Fibroblast of skin of back (primary cell): ENCODE measurements around the gene SCGB3A2.

Source experiments
- DNase-seq: peaks from one replicate; pipeline ENCODE4 v3.0.0-alpha.2; 2013

SCGB3A2 gene

DNA sequence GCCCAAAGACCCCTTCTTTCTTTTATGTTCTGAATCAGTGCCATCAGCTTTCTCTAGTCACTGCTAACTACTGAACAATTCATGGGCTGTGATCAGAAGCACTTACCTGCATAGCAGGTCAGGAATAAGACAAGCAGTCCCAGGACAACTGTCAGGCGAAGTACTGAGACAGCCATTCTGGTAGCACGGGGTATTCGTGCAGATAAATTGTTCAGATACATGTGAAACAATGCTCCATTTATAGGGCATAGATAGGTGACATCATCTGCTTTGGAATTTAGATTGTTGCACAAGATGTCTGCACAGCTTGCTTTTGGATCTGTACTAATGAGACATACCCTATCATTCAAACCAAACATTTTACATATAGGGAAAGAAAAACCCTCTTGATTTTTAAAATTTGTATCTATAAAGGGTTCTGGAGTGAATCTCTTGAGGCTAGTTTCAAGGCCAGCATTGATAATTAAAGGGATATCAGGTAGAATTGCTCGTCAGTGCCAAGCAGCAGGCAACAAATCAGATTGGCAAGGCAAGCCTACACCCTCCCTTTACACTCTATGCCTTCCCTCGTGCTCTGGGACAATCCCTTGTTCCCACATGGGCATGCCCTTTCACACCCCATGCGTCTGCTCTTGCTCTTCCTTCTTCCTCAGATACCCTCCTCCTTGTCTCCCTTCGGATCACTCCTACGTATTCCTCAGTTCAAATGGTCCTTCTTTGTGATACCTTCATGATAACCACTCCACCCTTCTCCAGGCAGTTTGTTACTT, 28.0 kb downstream of the SCGB3A2 start, which contains the start of gene C5orf46:
C5orf46 (minus strand) TSS at position 213 of the 770 bp plus-strand sequence; CDS start at position 176, 37 bp downstream.
- DNase-seq, result peak; percentile 65

DNA sequence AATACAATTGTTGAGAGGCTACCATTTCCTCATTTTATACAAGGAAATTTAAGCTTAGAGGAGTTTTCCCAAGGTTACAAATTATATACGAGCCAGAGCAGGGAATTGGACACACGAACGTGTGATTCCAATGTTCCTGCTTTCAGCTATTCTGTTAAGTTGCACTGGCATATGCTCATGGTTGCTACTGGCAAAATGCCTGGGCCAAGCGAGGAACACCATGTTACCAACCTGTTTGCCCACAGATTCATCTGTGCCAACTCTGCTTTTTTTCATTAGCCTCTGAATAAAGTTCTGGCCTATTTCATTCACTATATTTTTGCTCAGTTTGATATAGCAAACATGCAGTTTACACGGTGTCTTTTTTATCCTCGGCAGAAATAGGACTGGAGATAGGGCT, 32.9 kb downstream of the SCGB3A2 start:
- DNase-seq, result no peak

DNA sequence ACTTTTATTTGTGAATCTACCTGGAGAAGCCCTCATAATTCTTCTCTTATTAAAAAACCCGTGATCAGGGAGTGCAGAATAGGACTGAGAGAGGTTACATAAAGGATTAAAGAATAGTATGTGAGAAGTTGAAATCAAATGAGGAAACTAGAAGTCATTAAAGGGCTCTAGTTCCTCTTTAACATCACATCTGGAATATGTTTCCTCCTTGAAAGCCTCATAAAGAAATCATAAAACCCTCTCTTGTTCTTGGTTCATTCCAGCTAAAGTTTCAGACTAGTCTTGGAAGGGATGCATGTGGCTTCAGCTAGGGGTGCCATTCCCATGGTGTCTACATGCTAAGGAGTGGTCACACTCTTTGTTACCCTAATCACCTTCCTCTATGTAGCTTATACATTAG, 33.5 kb downstream of the SCGB3A2 start:
- DNase-seq, result no peak

DNA sequence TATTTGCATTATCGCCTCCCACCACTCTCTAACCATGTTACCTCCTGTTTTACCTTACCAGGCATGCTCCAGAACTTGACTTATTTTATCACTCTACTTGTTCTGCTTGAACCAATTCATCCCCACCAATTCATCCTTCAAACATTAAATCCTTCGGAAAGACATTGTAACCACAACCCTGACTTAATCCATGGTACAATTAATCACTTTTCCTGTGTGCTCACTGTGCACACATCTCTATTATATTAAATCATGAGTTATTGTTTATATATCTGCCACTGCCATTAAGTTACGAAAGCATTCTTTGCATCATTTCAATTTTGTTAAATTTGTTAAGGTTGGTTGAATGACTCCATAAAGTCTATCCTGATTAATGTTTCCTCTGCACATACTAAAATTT, 35.3 kb downstream of the SCGB3A2 start:
- DNase-seq, result peak; percentile 14

DNA sequence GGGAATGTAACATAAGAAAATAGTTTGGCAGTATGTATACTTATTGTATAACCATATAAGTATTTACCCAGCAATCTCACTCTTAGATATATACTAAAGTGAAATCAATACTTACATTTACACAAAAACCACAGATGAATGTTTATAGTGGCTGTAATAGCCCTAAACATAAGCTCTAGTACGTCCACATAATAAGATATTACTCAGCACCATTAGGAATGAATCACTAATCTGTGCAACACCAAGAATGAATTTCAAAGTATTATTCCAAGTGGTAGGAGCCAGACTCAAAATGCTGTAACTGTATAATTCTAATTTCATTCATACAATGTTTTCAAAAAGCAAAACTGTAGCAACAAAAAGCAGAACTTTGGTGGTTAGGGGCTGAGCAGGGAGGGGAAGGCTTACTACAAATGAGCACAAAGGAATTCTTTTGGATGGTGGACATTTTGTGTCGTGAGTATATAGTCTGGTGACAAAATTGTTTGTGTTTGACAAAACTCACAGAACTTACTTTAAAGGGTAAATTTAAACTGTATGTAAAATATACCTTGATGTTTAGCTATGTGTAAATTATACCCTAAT, 39.7 kb downstream of the SCGB3A2 start:
- peak; percentile 20 for DNase-seq

DNA sequence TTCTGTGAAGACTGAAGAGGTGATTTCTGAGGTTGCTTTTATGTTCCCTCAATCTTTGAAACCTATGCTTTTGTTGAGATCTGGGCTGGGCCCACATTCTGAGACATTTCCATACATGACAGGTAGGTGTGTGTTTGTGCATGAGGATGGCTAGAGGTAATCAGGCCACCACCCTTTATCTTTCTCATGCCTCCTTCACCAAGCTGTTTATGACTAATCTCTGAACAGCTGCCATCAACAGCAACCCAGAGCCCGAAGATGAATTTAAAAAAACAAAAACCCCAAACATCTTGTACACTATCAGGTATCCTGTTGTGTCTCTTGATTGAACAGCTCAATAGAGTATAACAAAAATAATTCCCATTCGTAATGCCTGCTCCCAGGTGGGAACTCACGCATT, 40.4 kb downstream of the SCGB3A2 start:
- DNase-seq, result no peak

DNA sequence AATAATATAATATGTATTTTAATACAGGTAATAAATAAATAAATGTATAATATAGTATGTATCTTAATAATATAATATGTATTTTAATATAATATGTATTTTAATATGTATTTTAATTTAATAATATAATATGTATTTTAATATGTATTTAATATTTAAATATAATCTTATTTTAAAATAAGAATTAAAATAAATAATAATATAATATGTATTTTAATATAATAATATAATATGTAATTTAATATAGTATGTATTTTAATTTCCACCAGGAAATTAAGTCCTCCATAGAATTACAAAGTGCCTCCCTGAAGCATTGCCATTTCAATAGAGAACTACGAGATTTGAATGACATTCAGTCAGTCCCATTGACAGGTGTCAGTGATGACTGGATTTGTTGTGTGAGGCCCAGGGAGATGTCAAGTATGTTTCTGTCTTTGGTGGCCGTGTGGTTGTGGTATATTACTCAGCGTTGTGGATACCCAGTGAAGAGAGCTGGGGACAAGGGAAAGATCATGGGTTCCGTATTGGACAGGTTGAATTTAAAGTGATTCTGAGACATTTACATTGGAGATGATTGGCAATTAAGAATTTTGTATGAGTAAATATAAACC, 42.0 kb downstream of the SCGB3A2 start:
- DNase-seq, result no peak

DNA sequence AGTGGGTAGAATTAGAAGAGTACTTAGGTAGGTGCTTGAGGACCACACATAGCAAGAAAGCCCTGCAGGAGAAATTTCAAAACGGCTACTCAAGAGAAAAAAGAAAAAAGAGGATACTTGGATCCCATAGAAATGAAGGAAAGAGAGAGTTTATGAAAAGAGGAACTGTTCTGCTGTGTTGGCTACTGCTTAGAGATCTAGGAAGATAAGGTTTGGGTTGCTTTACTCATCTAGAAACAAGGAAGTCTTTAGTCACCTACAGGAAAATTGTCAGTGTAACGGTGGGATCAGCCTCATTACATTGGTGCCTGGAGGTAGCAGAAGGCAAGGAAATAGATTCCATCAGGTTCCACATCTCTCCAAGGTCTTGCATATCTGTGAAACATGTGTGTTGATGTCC, 42.6 kb downstream of the SCGB3A2 start:
- no peak for DNase-seq

DNA sequence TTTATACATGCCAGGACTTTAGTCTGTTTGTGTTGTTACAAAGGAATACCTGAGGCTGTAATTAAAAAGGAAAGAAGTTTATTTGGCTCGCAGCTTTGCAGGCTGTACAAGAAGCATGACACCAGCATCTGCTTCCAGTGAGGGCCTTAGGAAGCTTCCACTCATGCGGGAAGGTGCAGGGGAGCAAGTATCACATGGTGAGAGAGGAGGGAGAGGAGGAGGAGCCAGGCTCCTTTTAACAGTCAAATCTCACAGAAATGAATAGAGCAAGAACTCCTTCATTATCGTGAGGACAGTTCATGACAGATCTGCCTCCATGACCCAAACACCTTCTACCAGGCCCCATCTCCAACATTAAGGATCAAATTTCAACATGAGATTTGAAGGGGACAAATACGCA, 46.5 kb downstream of the SCGB3A2 start:
- no peak for DNase-seq

DNA sequence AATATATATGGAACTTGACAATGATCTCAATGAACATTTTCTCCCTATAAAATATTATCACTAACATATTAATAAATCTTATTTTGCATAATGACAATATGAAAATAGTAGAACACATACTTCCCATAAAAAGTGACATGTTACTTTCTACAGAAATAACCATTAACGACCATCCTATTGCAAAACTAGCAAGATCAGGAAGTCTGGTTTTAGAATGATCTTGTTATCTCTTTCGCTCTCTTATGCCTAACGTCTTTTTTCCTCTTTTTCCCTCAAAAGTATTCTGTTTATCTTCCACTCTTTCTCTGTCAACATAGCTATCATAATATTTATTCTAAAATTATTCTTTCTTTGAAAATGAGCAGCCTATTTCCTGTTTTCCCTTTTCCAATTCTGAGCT, 49.4 kb downstream of the SCGB3A2 start:
- no peak for DNase-seq

DNA sequence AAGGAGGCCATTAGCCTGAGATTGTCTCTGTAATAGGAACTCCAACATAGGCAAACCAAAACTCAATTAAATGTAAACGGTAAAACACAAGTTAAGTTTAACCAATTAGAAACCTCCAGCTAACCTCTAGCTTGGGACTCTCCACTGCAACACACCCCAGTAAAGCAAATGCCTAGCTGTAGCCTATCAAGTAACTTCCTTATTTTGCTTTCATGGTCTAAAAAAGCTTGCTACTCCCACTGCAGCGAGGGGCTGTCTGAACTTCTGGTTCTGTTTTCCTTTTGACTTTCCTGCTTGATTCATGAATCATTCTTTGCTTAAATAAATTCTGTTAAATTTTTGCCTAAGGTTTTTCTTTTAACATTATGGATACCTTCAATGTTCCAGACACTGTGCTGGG, 52.3 kb downstream of the SCGB3A2 start:
- no peak for DNase-seq
